SJCRH30 (cell line): ENCODE results near the gene TPP2. TPM values are rescaled to one million over a fixed set of nuclear protein-coding genes. Genes with fewer than 3 reads are reported as not detected.

ENCODE experiments used
- DNase-seq, 2 experiments: peaks; one replicate each; pipeline ENCODE4 v3.0.0-alpha.2; 2015 to 2020
- H3K27ac ChIP-seq: fragments of 250-450 bp; sonication (Bioruptor Pico); 2 replicates; pipeline ENCODE4 v1.5.1; 2020; ENCODE audit warnings: mild to moderate bottlenecking, moderate library complexity
- H3K27me3 ChIP-seq: fragments of 250-450 bp; sonication (Bioruptor Pico); 2 replicates; pipeline ENCODE4 v1.5.1; 2020; ENCODE audit warnings: mild to moderate bottlenecking, moderate library complexity
- H3K36me3 ChIP-seq: fragments of 250-450 bp; sonication (Bioruptor Pico); 2 replicates; pipeline ENCODE4 v1.5.1; 2020; ENCODE audit warnings: mild to moderate bottlenecking, moderate library complexity
- H3K4me1 ChIP-seq: fragments of 250-450 bp; sonication (Bioruptor Pico); 2 replicates; pipeline ENCODE4 v1.5.1; 2020; ENCODE audit warnings: mild to moderate bottlenecking, moderate library complexity
- H3K4me3 ChIP-seq: fragments of 250-450 bp; sonication (Bioruptor Pico); 2 replicates; pipeline ENCODE4 v1.5.1; 2020; ENCODE audit warnings: mild to moderate bottlenecking, moderate library complexity
- H3K9me3 ChIP-seq: fragments of 250-450 bp; sonication (Bioruptor Pico); replicated peaks from 2 replicates; pipeline ENCODE4 v1.5.1; 2020; ENCODE audit warnings: mild to moderate bottlenecking, moderate library complexity
- total RNA-seq: library from RNA; depleted of rRNA; stranded (reverse); fragments of >200 nt; shearing (Covaris generic); gene quantifications from 2 replicates; pipeline ENCODE4 v1.2.3, GENCODE V29; 2014; rRNA removed

Gene TPP2
- total RNA-seq = 70.6 and 84.6 TPM in 2 replicates

- Histone ChIP-seq H3K27ac (peak within 1 kb of the TSS; percentile 87), H3K9me3 (no peaks in the 10 kb centered on the region), H3K27me3 (no peaks in the 10 kb centered on the region), H3K4me3 (peak within 1 kb of the TSS; percentile 83), H3K4me1 (peaks cover 8% of the 10 kb centered on the region), H3K36me3 (no peaks in the 10 kb centered on the region)
- DNase-seq = peak; percentile 97 to 98
These were observed at the start of gene TPP2 for GRCh38 chr13:102596147-102597028. Gene TPP2, plus strand, starts transcription at chr13:102596986. Its CDS starts 53 bp downstream, at chr13:102597039.

GRCh38 chr13:102548811-102549210 is 48.0 kb upstream of the TPP2 start:
- H3K27ac ChIP-seq = no peak overlapping the region
- no peak for DNase-seq

GRCh38 chr13:102550507-102550906 is 46.3 kb upstream of the TPP2 start:
- Histone ChIP-seq H3K27me3 (no peaks in the 10 kb centered on the region), H3K36me3 (no peaks in the 10 kb centered on the region), H3K4me1 (no peaks in the 10 kb centered on the region), H3K27ac (no peak overlapping the region), H3K4me3 (no peak overlapping the region), H3K9me3 (no peaks in the 10 kb centered on the region)
- no peak for DNase-seq

More at GRCh38 chr13:102548811-102549210, 48.0 kb upstream of the TPP2 start:
- Histone ChIP-seq H3K36me3 (no peaks in the 10 kb centered on the region), H3K9me3 (no peaks in the 10 kb centered on the region), H3K27me3 (no peaks in the 10 kb centered on the region), H3K4me1 (no peaks in the 10 kb centered on the region), H3K4me3 (no peak overlapping the region)

- no peaks in the 10 kb centered on the region for H3K27me3 ChIP-seq
- no peaks in the 10 kb centered on the region for H3K9me3 ChIP-seq
- H3K4me3 ChIP-seq = no peak overlapping the region
- H3K4me1 ChIP-seq = no peaks in the 10 kb centered on the region
- no peak overlapping the region for H3K27ac ChIP-seq
- H3K36me3 ChIP-seq = no peaks in the 10 kb centered on the region
- DNase-seq = peak in 1 of 2 experiments; percentile 49
These were observed 40.8 kb upstream of the TPP2 start for GRCh38 chr13:102555914-102556553.

GRCh38 chr13:102556806-102557205 is 40.0 kb upstream of the TPP2 start:
- DNase-seq = no peak
- H3K27me3 ChIP-seq = no peaks in the 10 kb centered on the region
- H3K27ac ChIP-seq = no peak overlapping the region
- no peaks in the 10 kb centered on the region for H3K9me3 ChIP-seq
- H3K36me3 ChIP-seq = no peaks in the 10 kb centered on the region
- H3K4me1 ChIP-seq = no peaks in the 10 kb centered on the region
- H3K4me3 ChIP-seq = no peak overlapping the region

- Histone ChIP-seq H3K4me3 (no peak overlapping the region), H3K4me1 (peaks cover 2% of the 10 kb centered on the region; the same call in 1 of the 2 replicates), H3K27me3 (no peaks in the 10 kb centered on the region), H3K36me3 (no peaks in the 10 kb centered on the region), H3K27ac (no peak overlapping the region), H3K9me3 (no peaks in the 10 kb centered on the region)
- no peak for DNase-seq
These were observed 38.8 kb upstream of the TPP2 start for GRCh38 chr13:102558029-102558428.

- H3K27ac ChIP-seq = no peak overlapping the region
- H3K27me3 ChIP-seq = no peaks in the 10 kb centered on the region
- no peak for DNase-seq
- peaks cover 2% of the 10 kb centered on the region; the same call in 1 of the 2 replicates for H3K4me1 ChIP-seq
- no peaks in the 10 kb centered on the region for H3K36me3 ChIP-seq
- H3K4me3 ChIP-seq = no peak overlapping the region
- H3K9me3 ChIP-seq = no peaks in the 10 kb centered on the region
These were observed 34.9 kb upstream of the TPP2 start for GRCh38 chr13:102561933-102562332.

- no peaks in the 10 kb centered on the region for H3K27me3 ChIP-seq
- peaks cover 2% of the 10 kb centered on the region; the same call in 1 of the 2 replicates for H3K4me1 ChIP-seq
- H3K9me3 ChIP-seq = no peaks in the 10 kb centered on the region
- no peak overlapping the region for H3K4me3 ChIP-seq
- no peaks in the 10 kb centered on the region for H3K36me3 ChIP-seq
- DNase-seq = no peak
- no peak overlapping the region for H3K27ac ChIP-seq
These were observed 33.5 kb upstream of the TPP2 start for GRCh38 chr13:102563267-102563666.

GRCh38 chr13:102564564-102564963 is 32.2 kb upstream of the TPP2 start:
- no peak overlapping the region for H3K4me3 ChIP-seq
- H3K4me1 ChIP-seq = peaks cover 2% of the 10 kb centered on the region; the same call in 1 of the 2 replicates
- DNase-seq = no peak
- no peaks in the 10 kb centered on the region for H3K27me3 ChIP-seq
- H3K9me3 ChIP-seq = no peaks in the 10 kb centered on the region
- no peaks in the 10 kb centered on the region for H3K36me3 ChIP-seq
- no peak overlapping the region for H3K27ac ChIP-seq

GRCh38 chr13:102566513-102566912 is 30.3 kb upstream of the TPP2 start:
- no peak overlapping the region for H3K27ac ChIP-seq

GRCh38 chr13:102567857-102568256 is 28.9 kb upstream of the TPP2 start:
- no peak for DNase-seq
- Histone ChIP-seq H3K27ac (no peak overlapping the region), H3K27me3 (0 out of 2 replicates have a peak, but pooled peaks cover 2% of the 10 kb centered on the region), H3K4me1 (no peaks in the 10 kb centered on the region; the same call in 1 of the 2 replicates), H3K36me3 (no peaks in the 10 kb centered on the region), H3K9me3 (no peaks in the 10 kb centered on the region), H3K4me3 (no peak overlapping the region)

More at GRCh38 chr13:102566513-102566912, 30.3 kb upstream of the TPP2 start:
- peaks cover 2% of the 10 kb centered on the region; the same call in 1 of the 2 replicates for H3K4me1 ChIP-seq
- H3K27me3 ChIP-seq = no peaks in the 10 kb centered on the region
- no peaks in the 10 kb centered on the region for H3K9me3 ChIP-seq
- H3K4me3 ChIP-seq = no peak overlapping the region
- no peak for DNase-seq
- H3K36me3 ChIP-seq = no peaks in the 10 kb centered on the region

GRCh38 chr13:102569488-102569887 is 27.3 kb upstream of the TPP2 start:
- Histone ChIP-seq H3K4me1 (no peaks in the 10 kb centered on the region), H3K27me3 (0 out of 2 replicates have a peak, but pooled peaks cover 2% of the 10 kb centered on the region), H3K27ac (no peak overlapping the region), H3K36me3 (no peaks in the 10 kb centered on the region), H3K4me3 (no peak overlapping the region), H3K9me3 (no peaks in the 10 kb centered on the region)
- no peak for DNase-seq

- no peak for DNase-seq
- 0 out of 2 replicates have a peak, but pooled peaks cover 2% of the 10 kb centered on the region for H3K27me3 ChIP-seq
- no peak overlapping the region for H3K4me3 ChIP-seq
- H3K4me1 ChIP-seq = no peaks in the 10 kb centered on the region
- H3K9me3 ChIP-seq = no peaks in the 10 kb centered on the region
- no peaks in the 10 kb centered on the region for H3K36me3 ChIP-seq
- no peak overlapping the region for H3K27ac ChIP-seq
These were observed 25.7 kb upstream of the TPP2 start for GRCh38 chr13:102571075-102571474.

GRCh38 chr13:102572323-102572722 is 24.5 kb upstream of the TPP2 start:
- Histone ChIP-seq H3K27ac (no peak overlapping the region), H3K4me3 (no peak overlapping the region), H3K9me3 (no peaks in the 10 kb centered on the region), H3K4me1 (no peaks in the 10 kb centered on the region), H3K36me3 (no peaks in the 10 kb centered on the region), H3K27me3 (0 out of 2 replicates have a peak, but pooled peaks cover 2% of the 10 kb centered on the region)
- DNase-seq = no peak
